SK-N-MC (cell line): Measurements from ENCODE around the gene KCNMA1.

Experiments used
- EZH2 ChIP-seq: fragments of 200-600 bp; sonication (generic); IDR thresholded peaks from one replicate; pipeline ENCODE4 v1.6.1; 2017; ENCODE audit warnings: antibody characterized with exemption
- FOXP2 ChIP-seq: optimal IDR thresholded peaks from 2 replicates; pipeline ENCODE3; 2011; ENCODE audit warnings: mild to moderate bottlenecking, moderate library complexity; ENCODE audit not compliant: insufficient read depth; ENCODE audit errors: extremely low read length, control extremely low read depth
- POLR2AphosphoS5 ChIP-seq: IDR thresholded peaks from 2 replicates; pipeline ENCODE4 v1.6.1; 2012; ENCODE audit warnings: mild to moderate bottlenecking, low read depth, low read length, borderline replicate concordance

DNA sequence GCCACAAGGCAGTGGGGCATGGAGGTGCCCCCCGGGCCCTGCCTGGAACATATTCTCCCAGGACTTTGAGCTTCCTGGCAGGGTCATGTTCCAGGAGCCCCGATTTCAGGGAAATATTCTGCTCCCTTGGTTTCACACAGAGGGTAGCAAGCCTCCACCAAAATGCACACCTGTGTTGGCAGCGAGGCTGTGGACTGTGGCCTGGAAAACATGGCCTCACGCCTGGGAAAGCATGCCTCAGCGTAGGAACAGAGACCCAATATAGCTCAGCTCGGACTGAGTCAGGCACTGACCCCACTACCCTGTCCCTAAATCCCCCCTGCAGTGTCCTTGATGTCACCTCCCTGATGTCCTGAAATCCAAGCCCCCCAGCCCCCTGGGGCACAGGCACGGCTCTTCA lies 92.0 kb downstream of the KCNMA1 start:
- no peak for TF ChIP-seq POLR2AphosphoS5
- TF ChIP-seq EZH2: no peak
- no peak for TF ChIP-seq FOXP2
